T-helper 2 cell (primary cell): ENCODE measurements around the gene GLCCI1.

Experiments
- DNase-seq, 5 experiments: peaks; one replicate each; pipeline versions ENCODE4 v3.0.0 to v3.0.0-alpha.2; 2012 to 2022
- total RNA-seq, 2 donors: gene quantifications; one replicate each; lab custom pipeline; 2026; lab: John Stamatoyannopoulos, UW

Gene GLCCI1
- 23.7 to 41.0 reads per million in 2 donors for total RNA-seq

- DNase-seq, result peak; percentile 91 to 99 (median 95)
These were observed at the start of gene GLCCI1 for GRCh38 chr7:7968544-7969305. GLCCI1 (plus strand) TSS chr7:7968796; CDS start chr7:7969351, 555 bp downstream.

- no peak for DNase-seq
These were observed 49.1 kb upstream of the GLCCI1 start for GRCh38 chr7:7919449-7919945.

DNA sequence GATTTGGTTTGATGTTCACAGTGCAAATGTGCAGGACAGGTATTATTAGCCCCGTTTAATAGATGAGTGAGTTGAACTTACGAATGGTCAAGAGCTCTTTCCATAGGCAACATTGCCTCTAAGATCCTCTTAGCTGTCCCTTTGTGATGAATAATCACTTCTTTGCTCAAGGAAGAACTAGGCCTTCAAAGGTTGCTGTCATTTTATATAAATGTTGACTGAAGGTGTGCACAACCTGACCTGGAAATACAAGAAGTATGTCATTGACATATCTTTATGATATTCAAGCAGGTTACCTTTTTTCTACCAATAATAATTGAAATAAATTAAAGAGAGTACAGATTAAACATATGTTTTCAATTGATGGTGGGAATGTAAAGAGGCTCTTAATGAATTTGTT, 48.5 kb upstream of the GLCCI1 start:
- no peak for DNase-seq

DNA sequence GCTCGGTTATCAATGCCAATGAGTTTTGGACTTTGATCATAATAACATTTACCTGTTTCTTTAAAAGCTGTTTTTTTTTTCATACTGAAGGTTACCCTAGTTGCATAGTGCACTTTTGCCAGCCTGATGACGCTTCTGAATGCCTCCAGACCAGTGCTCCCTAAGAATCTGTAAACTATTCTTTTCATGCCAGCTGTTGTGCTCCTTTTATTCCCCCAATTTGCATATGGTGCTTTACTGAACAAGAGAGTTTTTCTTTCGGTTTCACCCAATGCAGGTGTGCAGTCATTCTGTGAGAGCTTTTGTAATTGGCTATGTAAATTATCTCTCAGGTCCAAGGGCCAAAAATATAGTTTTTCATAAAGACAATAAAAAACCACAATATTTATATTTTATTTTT, 48.1 kb upstream of the GLCCI1 start:
- DNase-seq, result peak in 2 of 5 experiments; percentile 15 to 78

GRCh38 chr7:7921830-7922229, 46.8 kb upstream of the GLCCI1 start:
- DNase-seq, result no peak

GRCh38 chr7:7922684-7923385, 45.8 kb upstream of the GLCCI1 start:
- DNase-seq, result no peak

- peak in 1 of 5 experiments; percentile 68 for DNase-seq
These were observed 44.8 kb upstream of the GLCCI1 start for GRCh38 chr7:7923818-7924217.

DNA sequence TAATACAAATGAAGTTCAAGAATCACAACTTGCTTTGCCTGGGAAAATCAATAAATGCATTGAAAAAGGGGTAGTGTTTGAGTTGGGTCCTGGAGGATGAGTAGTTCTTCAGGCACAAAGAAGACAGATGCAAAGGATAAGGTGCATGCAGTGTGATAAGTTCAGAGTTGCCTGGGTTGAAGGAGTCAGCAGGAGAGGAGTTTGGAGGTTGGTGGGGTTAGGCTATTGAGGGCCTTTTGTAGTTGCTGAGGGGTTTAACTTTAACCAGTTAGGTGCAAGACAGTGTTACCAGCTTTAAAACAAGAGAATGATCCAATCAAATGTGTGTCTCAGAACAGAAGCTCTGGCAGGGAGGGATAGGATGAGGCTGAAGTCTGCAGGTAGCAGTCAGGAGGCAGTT, 44.3 kb upstream of the GLCCI1 start:
- DNase-seq, result no peak

GRCh38 chr7:7931626-7932025, 37.0 kb upstream of the GLCCI1 start:
- DNase-seq, result no peak

DNA sequence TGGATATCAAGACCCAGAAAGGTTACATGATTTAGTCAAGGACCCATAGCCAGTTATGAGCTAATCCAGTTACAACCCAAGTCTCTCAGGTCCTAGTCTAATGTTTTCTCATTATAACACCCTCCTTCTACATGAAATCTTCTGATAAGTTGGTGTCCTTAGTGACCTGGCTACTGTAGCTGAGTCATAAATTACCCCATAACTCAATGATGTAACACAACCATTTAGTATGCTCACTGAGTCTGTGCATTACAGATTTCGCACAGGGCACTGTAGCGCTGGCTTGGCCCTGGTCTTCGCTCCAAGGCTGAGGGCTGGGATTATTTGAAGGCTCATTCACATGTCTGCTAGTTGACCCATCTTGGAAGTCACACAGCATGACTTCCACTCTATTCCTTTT, 36.0 kb upstream of the GLCCI1 start:
- DNase-seq, result no peak

DNA sequence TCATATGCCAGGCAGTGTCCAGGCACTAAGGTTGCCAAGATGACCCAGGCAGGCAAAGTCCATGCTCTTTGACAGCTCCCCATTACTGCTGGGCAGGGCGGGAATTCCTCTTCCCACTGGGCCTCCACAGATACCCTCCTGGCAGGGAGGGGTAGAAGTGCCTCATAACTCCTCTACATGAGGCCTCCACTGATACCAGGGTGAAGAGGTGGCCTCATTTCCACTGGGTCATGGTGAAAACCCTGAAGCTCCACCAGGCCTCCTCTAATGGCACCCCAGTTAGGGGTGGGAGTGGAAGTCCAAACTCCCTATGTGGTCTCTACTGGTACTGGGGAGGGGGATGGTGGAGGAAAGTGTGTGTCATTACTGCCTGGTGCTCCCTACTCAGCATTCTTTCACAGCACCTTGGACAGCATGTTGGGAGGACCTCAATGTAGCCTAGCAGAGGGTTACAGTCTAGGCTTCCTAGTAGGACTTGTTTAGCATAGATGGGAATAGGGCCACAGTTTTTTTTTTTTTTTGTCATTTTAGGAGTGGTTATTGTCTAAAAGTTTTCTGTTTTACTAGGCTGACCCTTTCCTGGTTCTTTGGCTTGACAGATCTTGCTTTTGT, 34.6 kb upstream of the GLCCI1 start:
- DNase-seq, result no peak

GRCh38 chr7:7934945-7935344, 33.7 kb upstream of the GLCCI1 start:
- DNase-seq, result no peak

DNA sequence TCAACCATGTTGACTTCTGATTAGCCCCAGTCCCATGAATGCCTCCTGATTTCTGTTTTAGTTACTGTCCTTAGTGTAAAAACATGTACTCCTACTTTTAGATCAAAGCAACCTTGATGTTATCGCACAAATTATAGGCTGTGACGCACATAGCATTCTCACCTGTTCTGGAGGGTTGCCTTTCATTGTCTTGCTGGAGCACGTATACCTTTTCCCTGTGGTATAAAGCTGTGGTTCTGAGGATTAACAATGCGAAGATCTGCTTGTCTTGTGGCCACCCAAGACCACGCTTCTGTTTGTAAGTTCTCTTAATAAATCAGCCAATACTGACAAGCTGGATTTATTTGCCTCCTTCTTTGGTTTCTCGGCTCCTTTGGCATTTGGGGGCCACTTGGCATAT, 30.1 kb upstream of the GLCCI1 start:
- DNase-seq, result no peak

DNA sequence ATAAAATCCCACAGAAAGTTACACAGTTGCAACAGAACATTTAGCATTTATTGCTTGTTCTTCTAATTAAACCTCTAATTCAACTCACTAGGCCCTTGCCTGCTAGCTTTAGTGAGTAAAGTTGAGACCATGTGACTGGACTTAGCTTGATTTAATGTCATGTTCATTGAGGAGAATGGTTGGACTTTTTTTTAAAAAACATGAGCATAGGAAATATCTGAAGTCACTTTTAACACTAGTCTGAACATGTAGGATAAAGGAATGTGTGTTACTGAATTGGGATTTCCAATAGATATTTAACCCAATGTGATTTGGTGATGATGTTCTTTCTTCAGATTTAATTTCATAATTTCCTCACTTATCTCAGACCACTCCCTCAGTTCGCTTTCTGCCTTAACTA, 24.6 kb upstream of the GLCCI1 start:
- DNase-seq, result no peak

- peak in 4 of 5 experiments; percentile 13 to 98 (median 46) for DNase-seq
These were observed 23.8 kb upstream of the GLCCI1 start for GRCh38 chr7:7944619-7945282.

GRCh38 chr7:7946486-7946885, 22.1 kb upstream of the GLCCI1 start:
- DNase-seq, result no peak

DNA sequence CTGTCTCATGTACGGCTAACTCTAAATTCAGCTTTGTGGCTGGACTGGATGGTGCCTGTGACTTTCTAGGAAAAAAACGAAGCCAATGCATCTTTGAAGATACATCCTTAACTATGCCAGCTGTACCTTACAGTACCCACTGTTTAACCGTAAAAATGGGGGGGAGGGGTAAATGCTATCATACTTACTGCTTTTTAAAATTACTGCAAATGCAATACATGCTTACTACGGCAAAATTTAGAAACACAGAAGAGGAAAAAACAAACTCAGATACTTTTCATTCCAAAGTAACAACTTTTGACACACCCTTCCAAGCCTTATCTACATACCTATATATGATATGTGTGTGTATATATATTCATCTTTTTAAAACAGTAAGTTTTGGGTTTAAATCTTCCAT, 20.4 kb upstream of the GLCCI1 start:
- no peak for DNase-seq

DNA sequence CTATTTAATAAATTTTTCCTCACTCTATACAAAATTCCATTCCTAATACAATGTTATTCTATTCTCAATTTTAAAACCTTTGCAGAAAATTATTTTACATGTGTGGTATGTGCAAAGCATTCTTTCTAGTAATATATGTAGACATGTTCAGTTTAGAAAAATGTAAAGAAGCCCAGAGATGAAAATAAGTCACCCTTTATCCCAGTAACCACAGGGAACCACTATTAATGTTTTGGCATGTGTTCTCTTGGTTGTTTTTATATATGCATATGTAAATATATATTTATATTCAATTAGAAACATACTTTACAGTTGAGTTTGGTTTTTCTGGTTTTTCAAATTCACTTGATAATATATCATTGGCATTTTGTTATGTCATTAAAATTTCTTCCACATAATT, 14.8 kb upstream of the GLCCI1 start:
- DNase-seq, result no peak

DNA sequence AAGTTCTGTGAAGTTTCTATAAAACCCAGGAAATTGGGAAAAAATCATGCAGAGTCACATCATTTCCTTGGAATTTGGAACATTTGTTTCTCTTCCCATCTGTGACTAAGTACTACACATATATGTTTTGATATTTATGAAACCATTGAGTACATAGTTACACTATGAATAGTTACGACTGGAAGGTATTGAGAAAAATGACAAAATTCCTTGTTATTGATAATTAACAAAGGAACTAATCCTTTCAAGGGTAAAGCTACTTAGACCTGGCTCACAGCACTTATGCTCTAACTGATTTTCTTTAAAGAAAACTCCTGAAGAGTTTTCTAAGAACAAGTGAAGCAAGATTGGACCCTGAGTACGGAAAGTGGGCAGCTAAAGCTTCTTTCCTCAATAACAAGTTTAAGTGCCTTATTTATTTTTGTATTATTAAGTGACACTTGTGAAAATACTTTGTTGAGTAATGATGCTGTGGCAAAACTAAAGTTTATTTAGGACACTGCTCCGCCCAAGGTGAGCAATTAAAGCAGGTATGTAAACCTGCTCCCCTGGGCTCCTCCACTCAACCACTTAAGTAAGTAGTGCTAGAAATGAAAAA, 12.0 kb upstream of the GLCCI1 start:
- DNase-seq, result no peak

DNA sequence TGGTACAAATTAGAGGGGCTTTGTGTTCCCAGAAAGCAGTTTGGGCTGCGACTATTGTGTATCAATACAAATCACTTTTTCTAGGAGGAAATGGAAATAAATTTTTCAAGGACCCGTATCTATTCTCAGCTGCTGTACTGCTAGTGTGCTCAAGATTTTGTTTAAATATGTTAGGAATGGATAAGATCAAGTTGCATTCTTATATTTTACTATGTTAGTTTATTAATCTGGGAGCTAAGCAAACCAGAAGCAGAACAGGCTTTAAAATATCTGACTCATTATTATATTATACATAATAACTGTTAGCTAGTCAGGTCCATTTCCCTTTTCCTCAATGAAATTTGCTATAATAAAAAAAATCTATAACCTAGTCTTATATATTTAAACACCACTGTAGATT, 11.1 kb upstream of the GLCCI1 start:
- DNase-seq, result no peak

DNA sequence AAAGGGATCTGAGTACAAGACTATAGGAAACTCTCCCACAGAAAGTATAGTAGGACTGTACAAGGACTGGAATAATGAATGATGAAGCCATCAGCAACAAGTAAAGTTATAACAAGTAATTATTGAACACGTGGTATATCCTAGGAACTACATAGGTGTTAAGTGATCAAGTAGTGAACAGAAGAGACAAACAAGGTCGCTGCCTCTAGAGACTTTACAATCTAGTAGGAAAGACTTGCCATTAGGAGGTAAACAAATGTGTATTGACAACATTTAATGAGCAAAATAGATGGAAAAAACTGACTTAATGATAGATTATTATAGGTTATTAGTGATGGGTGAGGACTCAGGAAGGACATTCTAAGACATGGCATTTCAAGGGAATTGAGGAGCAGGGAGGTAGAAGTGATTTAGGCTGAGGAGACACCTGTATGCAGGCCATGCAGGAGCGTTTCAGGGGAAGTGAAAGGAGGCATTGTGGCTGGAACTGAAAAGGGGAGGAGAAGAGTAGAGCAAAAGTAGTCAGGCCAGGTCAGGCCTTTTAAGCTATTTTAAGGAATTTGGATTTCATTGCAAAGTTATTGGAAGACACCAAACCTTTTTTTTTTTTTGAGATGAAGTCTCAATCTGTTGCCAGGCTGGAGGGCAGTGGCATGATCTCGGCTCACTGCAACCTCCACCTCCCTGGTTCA, 8.5 kb upstream of the GLCCI1 start:
- DNase-seq, result no peak

DNA sequence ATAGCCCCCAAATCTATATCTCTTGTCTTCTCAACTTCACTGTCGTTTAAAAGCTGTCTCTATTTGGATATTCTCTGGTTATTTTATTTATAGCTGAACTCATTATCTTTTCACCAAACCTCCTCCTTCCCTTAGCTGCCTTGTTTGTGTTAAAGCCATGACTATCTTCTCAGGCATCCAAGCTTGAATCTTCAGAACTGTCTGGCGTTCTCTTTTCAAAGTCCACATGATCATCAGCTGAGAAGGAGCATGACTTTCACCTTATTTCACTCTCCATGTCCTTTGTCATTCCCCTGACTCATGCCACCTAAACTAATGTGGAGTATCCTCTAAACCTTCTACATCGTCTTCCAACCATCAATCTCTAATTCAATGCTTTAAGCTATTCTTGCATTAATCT, 5.7 kb upstream of the GLCCI1 start:
- no peak for DNase-seq
